Tibial nerve (tissue), 3 donors: ENCODE data around the gene CSNK1G1.

Source experiments
- POLR2A ChIP-seq, 2 donors: fragments of 450-650 bp; IDR thresholded peaks; one replicate each; pipeline ENCODE4 v1.6.1; 2017; ENCODE audit warnings: antibody characterized with exemption in 2 of 2, mild to moderate bottlenecking in 2 of 2, moderate library complexity in 2 of 2
- TF ChIP-seq, protein P1 (sequence below), 5 experiments: fragments of 200-600 bp in 3 of 5; fragments of 450-650 bp in 2 of 5; sonication (generic) in 3 of 5; IDR thresholded peaks; one replicate each; pipeline ENCODE4 v1.5.1; 2016 to 2019; ENCODE audit warnings: antibody characterized with exemption in 5 of 5, mild to moderate bottlenecking in 3 of 5, moderate library complexity in 2 of 5

DNA sequence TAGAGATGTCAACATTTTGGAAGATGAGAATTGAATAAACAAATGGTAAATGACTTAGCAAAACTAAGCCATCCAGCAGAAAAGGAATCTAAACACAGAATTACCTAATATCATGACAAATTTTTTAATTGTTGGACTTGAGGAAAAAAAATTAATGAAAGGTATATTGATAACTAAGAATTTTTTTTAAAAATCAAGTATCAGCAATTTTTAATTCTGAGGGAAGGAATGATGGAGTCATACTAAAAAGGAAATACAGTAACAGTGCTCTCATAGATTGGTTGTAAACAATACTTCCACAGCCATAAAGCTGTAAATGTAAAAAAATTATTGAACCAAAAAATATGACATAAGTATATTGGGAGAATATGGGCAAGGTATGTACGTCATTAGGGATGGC, 68.0 kb downstream of the CSNK1G1 start:
- TF ChIP-seq, protein P1, sequence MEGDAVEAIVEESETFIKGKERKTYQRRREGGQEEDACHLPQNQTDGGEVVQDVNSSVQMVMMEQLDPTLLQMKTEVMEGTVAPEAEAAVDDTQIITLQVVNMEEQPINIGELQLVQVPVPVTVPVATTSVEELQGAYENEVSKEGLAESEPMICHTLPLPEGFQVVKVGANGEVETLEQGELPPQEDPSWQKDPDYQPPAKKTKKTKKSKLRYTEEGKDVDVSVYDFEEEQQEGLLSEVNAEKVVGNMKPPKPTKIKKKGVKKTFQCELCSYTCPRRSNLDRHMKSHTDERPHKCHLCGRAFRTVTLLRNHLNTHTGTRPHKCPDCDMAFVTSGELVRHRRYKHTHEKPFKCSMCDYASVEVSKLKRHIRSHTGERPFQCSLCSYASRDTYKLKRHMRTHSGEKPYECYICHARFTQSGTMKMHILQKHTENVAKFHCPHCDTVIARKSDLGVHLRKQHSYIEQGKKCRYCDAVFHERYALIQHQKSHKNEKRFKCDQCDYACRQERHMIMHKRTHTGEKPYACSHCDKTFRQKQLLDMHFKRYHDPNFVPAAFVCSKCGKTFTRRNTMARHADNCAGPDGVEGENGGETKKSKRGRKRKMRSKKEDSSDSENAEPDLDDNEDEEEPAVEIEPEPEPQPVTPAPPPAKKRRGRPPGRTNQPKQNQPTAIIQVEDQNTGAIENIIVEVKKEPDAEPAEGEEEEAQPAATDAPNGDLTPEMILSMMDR (IDR thresholded peaks at IDR 0.05), result no peak
- no peak for TF ChIP-seq POLR2A (IDR thresholded peaks at IDR 0.05)
